Central memory CD4-positive, alpha-beta T cell (primary cell): ENCODE measurements around the gene UBIAD1.
A peak's percentile ranks its signal among the peaks of the same experiment; 100 is the strongest.
"Not testable (repeated sequence)": the region's sequence is repeated elsewhere in the genome, so short reads cannot be mapped to it uniquely, and the experiment has no call there.

Experiments used
- DNase-seq: peaks from one replicate; pipeline ENCODE4 v3.0.0; 2022
- total RNA-seq, 3 experiments: gene quantifications; one replicate each; lab custom pipeline; 2026; lab: John Stamatoyannopoulos, UW

The UBIAD1 gene, protein sequence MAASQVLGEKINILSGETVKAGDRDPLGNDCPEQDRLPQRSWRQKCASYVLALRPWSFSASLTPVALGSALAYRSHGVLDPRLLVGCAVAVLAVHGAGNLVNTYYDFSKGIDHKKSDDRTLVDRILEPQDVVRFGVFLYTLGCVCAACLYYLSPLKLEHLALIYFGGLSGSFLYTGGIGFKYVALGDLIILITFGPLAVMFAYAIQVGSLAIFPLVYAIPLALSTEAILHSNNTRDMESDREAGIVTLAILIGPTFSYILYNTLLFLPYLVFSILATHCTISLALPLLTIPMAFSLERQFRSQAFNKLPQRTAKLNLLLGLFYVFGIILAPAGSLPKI
- total RNA-seq = 24.7 to 51.5 (median 50.4) reads per million in 3 experiments

DNA sequence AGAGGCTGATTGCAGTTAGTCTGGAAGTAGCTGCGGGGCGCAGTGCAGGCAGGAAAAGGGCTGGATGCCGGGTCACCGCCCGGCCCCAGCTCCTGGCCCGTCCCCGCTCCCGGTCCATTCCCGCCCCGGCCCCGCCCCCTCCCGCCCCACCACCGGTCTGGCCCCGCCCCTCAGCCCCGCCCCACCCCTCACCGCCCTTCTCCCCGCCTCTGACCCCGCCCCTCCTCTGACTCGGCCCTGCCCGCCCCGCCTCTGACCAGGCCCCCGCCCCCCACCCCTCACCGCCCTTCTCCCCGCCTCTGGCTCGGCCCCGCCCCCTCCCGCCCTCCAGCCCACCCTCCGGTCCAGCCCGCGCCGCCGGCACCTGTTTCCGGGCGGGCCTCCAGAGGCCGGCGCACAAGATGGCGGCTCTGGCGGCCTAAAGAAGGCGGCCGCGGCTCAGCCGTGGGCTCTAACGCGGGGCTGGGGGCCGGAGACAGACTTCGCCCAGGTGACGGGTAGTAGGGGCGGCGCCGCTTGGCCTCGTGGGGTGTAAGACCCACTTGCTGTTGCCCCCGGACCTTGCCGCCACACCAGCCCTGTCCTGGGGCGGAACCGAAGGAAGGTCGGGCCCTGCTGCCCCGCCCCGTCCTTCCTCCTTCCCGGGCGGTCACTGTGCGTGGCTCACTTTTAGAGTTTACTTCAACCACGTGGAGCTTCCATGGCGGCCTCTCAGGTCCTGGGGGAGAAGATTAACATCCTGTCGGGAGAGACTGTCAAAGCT lies at the start of gene UBIAD1:
UBIAD1 (plus strand) TSS at position 367 of the 763 bp plus-strand sequence; CDS start at position 701, 334 bp downstream.
- DNase-seq = peak; percentile 77

GRCh38 chr1:11227106-11228077 lies 45.6 kb upstream of the UBIAD1 start:
- no peak for DNase-seq

GRCh38 chr1:11229203-11229602 lies 43.8 kb upstream of the UBIAD1 start:
- no peak for DNase-seq

DNA sequence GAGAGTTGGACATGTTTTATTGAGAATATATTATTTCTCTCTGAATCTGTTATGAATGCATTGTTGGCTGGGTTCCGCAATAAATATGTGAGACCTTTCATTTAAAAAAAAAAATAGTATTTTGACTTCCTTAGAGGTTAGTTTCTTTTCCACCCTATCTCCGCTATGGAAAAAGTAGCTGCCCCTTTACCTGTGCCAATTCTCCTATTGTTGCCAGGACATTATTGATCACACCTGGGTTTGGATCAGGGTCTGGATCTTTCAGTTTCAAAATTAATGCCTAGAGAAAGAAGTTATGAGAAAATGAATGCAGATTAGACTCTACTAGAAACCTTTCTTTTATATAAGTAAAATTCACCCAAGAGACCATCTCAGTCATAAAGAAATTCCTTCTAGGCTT lies 39.8 kb upstream of the UBIAD1 start:
- DNase-seq = no peak

- DNase-seq = no peak
These were observed 35.6 kb upstream of the UBIAD1 start for GRCh38 chr1:11237356-11237755.

DNA sequence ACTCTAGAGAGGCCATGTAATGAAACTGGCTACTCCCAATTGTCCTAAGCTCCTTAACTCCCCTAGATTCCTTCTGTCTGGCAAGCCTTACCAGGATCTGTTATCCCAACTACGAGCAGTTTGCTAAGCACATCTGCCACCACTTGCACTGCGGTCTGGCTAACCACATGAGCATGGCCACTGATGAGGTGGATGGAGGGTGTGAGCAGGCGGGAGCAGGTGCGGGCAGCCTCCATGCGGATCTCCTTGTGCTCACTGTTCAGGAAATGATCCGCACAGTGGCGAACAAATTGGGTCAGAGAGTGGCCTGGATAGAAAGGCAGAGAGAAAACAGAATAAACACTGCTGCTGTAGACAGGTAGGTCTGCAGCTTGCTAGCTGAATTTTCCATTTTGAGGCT lies 34.7 kb upstream of the UBIAD1 start:
- DNase-seq = no peak

- no peak for DNase-seq
These were observed 27.8 kb upstream of the UBIAD1 start for GRCh38 chr1:11245248-11245647.

GRCh38 chr1:11245904-11246719 lies 26.9 kb upstream of the UBIAD1 start:
- peak; percentile 58 for DNase-seq

GRCh38 chr1:11248169-11248568 lies 24.8 kb upstream of the UBIAD1 start:
- no peak for DNase-seq

DNA sequence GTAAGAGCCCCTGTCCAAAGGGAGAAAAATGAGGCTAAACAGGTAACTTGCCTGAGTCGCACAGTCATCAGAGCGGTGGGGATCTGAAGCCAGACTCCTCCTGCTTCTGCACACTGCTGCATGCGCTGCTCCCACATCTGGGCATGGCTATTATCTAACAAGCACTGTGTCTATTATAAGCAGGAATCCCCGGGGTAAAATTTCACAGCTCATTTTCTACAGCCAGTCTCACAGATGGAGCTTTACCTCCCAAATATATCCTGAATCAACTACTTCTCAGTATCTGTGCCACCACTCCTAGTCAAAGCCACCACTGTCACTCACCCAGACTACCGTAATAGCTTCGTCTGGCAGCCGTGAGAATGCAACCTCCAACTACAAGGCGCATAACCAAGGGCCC lies 20.5 kb upstream of the UBIAD1 start:
- no peak for DNase-seq

- no peak for DNase-seq
These were observed 19.8 kb upstream of the UBIAD1 start for GRCh38 chr1:11253226-11253625.

GRCh38 chr1:11256299-11256698 lies 16.7 kb upstream of the UBIAD1 start:
- no peak for DNase-seq

DNA sequence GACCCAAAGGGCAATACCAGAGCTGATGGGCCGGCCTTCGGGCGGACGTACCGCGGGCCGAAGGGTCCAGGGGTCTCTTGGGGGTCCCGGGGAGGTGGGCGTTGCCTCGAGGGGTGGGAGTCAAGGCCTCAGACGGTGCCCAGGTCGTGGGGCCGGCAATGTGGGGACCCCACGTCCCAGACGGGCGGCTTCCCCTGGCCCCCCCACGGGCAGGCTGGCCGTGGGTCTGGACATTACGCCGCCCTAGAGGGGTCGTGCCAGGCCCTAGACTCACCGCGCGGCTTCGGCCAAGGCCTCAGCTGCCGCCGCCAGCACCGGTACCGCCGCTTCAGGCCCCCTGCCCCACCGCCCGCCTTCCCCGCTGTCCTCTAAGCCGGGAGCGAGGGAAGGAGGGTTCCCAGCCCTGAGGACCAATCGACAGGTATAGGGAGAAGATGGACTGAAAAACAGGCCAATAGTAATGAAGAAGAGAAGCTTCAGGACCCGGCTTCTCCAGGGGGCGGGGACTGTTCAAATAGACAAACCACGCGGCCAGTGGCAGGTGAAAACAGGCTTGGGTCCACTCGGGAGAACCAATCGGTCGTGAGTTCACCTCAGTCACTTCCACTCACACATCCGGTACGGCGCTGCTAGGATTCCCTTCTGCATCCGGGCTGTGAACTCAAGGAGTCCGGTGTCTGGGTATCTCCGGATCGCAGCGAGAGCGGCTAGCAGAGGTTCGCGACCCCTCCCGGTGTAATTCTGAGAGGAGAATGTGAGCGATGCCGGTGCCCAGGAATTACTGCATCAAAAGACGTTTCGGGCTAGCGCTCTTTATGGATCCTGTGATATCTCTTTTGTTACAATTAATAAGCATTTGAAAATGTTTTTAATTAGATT lies 10.6 kb upstream of the UBIAD1 start, which contains the start of gene MTOR:
MTOR (minus strand) TSS at position 381 of the 879 bp plus-strand sequence. CDS start 3,142 bp downstream, outside the sequence.
- DNase-seq = peak; percentile 98

- DNase-seq = no peak
These were observed 6.5 kb upstream of the UBIAD1 start for GRCh38 chr1:11266268-11267074.

GRCh38 chr1:11267350-11268337 lies 5.4 kb upstream of the UBIAD1 start:
- DNase-seq = not testable (repeated sequence)

DNA sequence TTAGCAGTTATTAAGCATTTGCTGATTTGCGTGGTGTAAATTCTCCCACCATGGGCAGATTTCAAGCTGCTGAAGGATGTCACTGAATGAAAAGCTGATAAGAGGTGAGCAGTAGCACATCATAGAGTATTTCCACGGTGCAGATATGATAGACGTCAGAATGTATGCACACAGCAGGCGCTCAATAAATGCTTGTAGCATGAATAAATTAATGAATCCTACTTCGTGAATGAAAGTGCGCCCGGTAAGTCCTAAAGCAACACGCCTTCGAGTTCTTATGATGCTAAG lies 510 bp upstream of the UBIAD1 start:
- no peak for DNase-seq

DNA sequence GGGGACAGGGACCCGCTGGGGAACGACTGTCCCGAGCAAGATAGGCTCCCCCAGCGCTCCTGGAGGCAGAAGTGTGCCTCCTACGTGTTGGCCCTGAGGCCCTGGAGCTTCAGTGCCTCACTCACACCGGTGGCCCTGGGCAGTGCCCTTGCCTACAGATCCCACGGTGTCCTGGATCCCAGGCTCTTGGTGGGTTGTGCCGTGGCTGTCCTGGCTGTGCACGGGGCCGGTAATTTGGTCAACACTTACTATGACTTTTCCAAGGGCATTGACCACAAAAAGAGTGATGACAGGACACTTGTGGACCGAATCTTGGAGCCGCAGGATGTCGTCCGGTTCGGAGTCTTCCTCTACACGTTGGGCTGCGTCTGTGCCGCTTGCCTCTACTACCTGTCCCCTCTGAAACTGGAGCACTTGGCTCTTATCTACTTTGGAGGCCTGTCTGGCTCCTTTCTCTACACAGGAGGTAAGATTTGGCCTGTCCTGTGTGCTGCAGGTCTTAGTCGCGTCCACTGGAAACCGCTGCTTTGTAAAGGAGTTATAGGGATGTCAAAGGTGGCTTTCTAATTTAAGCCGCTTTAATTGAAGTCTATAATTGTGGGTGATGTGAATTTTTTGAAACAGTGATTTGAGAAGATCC lies 717 bp downstream of the UBIAD1 start:
- peak; percentile 7 for DNase-seq

DNA sequence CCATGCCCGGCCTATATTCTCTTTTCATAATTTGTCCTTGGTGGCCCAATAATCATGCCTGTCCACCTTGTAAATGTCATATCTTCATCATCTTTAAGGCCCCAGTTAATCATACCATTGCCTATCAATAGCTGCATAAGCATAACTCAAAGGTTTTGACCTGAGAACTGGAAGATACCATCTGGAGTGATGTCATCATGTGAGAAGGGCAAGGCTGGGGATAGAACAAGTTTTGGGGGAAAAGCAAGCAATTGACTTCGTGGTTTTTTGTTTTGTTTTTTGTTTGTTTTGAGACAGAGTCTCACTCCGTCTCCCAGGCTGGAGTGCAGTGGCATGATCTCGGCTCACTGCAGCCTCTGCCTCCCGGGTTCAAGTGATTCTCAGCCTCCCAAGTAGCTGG lies 6.2 kb downstream of the UBIAD1 start:
- DNase-seq = no peak
